ENCODE results near the gene INHBA.

The INHBA gene

GRCh38 chr7:41685684-41686083 lies 17.2 kb downstream of the INHBA start:
- no peak for DNase-seq

- DNase-seq, result no peak
Measured at GRCh38 chr7:41682422-41682821, 20.5 kb downstream of the INHBA start.

DNA sequence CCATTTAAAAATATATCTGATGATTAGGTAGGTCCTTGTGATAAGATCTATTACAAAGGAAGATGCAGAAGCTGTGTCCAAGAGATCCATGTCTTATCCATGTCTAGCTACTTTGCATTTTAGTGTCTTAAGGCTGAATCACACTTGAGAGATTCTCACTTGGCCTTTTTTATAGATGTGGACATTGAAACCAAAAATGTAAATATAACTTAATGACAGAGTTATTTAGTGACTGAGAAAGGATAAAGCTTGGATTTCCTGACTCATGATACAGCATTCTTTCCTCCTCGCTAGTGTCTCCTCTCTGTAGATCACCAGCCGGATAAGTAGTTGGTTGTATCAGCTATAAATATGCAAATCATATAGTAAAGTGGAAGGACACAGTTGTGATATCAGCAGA lies 23.3 kb downstream of the INHBA start:
- no peak for DNase-seq

- DNase-seq, result no peak
Measured at GRCh38 chr7:41674505-41675023, 28.3 kb downstream of the INHBA start.

- DNase-seq, result no peak
Measured at GRCh38 chr7:41661596-41661995, 41.3 kb downstream of the INHBA start.

DNA sequence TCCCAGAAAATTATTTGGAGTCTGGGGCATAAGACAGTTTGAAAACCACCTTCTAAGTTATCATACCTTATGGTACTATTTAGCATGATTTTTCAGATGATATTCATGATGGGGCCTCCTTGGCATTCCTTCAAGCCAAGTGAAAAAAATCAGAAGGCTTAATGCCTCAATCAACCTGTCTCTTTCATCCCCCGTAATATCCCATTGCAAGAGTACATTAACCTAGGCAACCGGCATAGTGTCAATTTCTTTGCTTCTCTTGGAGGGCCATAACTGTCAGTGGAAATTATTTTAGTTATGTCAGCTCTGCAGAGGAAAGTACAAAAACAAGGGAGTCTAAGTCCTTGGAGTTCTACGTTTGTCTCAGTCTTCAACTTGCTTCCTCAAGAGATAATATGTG lies 43.4 kb downstream of the INHBA start:
- DNase-seq, result no peak

GRCh38 chr7:41656366-41656765 lies 46.5 kb downstream of the INHBA start:
- DNase-seq, result no peak

DNA sequence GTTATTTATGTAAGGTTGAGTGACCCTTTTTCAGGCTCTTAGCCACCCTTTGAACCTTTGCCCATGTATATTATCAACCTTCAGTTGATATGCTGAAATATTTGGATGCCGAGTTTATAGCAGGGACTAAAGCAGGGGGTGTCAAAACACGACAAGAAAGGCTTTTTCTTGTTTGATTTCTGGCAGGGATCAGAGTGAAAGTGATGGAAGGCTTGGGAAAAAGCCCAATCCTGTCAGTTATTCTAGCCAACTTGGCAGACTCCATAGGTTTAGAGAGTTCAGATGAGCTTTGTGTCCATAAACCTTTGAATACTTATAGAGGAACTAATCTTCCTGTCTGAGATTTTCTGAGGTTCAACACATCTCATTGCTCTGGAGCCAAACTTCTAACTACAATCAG lies 47.5 kb downstream of the INHBA start:
- no peak for DNase-seq

GRCh38 chr7:41652267-41652666 lies 50.6 kb downstream of the INHBA start:
- no peak for DNase-seq

DNA sequence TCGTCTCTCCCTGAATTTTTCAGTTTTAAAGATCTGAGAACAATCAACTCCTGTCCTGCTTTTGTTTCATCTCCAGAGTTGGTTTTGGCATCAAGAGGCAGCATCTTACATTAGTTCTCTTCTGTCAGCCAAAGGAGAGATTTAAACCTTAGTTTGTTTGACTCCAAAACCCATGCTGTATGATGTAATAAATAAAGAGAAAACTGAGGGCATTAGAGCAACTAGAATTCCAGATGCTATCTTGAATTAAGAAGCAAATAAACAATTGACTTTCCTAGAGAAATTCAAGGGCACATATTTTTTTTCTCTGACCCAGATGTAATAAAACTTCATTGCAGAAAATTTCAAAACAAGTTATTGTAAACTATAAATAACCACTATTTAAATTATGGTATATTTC lies 54.4 kb downstream of the INHBA start:
- DNase-seq, result no peak

DNA sequence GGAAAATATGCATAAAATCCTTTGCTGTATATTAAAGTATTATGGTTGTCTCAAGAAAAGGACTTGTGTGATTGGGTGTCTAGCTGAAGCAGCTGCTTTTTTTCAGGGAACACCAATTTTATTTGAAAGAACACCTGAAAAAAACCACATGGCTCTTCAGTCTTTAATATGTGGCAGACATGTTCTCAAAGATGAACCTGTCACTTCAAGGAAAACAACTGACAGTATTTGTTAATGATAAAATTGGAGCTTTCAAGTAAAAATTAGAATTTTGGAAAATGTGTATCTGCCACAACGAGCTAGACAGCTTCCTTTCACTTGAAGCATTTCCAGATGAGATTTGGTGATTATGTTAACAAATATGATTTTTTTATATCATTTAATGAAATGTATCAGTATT lies 59.3 kb downstream of the INHBA start:
- no peak for DNase-seq

- DNase-seq, result no peak
Measured at GRCh38 chr7:41641665-41642014, 61.2 kb downstream of the INHBA start.

GRCh38 chr7:41641011-41641664 lies 61.8 kb downstream of the INHBA start:
- DNase-seq, result no peak

- DNase-seq, result no peak
Measured at GRCh38 chr7:41640487-41640886, 62.4 kb downstream of the INHBA start.

DNA sequence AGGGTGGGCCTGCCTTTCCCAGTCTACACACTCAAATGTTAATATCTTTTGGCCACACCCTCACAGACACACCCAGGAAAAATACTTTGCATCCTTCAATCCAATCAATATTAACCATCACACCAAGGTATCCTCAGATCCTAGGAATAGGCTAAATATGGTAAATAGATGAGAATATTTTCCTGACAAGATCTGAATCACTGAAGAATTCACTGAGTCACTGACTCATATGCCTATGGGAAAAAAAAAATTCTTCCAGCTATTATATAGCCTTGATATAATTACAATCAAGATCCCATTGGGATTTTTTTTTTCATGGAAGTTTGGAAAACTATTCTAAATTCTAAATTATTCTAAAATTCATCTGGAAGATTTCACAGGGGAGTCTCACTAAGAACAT lies 65.8 kb downstream of the INHBA start:
- no peak for DNase-seq
